DND-41 (cell line): ENCODE data around the gene RGPD3.
A peak's percentile ranks its signal among the peaks of the same experiment; 100 is the strongest.
"Not testable (repeated sequence)": the region's sequence is repeated elsewhere in the genome, so short reads cannot be mapped to it uniquely, and the experiment has no call there.

Experiments used
- ATAC-seq: fragments of 200-7000 bp; cut with Tn5 transposase; 3 replicates; pipeline ENCODE4 v1.9.1; 2021; ENCODE audit warnings: low read depth; ENCODE audit not compliant: insufficient read depth
- DNase-seq: peaks from one replicate; pipeline ENCODE4 v3.0.0-alpha.2; 2020
- H2AFZ ChIP-seq: 2 replicates; pipeline ENCODE4 v1.6.0; 2012; ENCODE audit warnings: low read depth, low read length
- H3K27ac ChIP-seq: 2 replicates; pipeline ENCODE4 v1.5.1; 2012; ENCODE audit warnings: low read length, inconsistent platforms
- H3K27me3 ChIP-seq: fragments of 200-600 bp; sonication (generic); 2 replicates; pipeline ENCODE4 v1.6.0; 2012; ENCODE audit warnings: low read length, mild to moderate bottlenecking, inconsistent platforms; ENCODE audit not compliant: insufficient read depth, poor library complexity
- H3K36me3 ChIP-seq: 2 replicates; pipeline ENCODE4 v1.5.1; 2012; ENCODE audit warnings: low read length, inconsistent platforms; ENCODE audit not compliant: insufficient read depth
- H3K4me1 ChIP-seq: 2 replicates; pipeline ENCODE4 v1.5.1; 2012; ENCODE audit warnings: mild to moderate bottlenecking, low read length; ENCODE audit not compliant: insufficient read depth
- H3K4me2 ChIP-seq: 2 replicates; pipeline ENCODE4 v1.6.0; 2012; ENCODE audit warnings: mild to moderate bottlenecking, moderate library complexity, low read length, inconsistent platforms; ENCODE audit not compliant: insufficient read depth
- H3K4me3 ChIP-seq, 2 experiments: fragments of 200-600 bp in 1 of 2; shearing (Covaris generic) in 1 of 2; 2 replicates each; pipeline ENCODE4 v1.5.1; 2012 to 2016; ENCODE audit warnings: inconsistent platforms in 2 of 2, low read length in 2 of 2, mild to moderate bottlenecking in 2 of 2, low read depth in 1 of 2, moderate library complexity in 1 of 2
- H3K79me2 ChIP-seq: 2 replicates; pipeline ENCODE4 v1.6.0; 2012; ENCODE audit warnings: low read length, inconsistent platforms; ENCODE audit not compliant: insufficient read depth
- H3K9ac ChIP-seq: 2 replicates; pipeline ENCODE4 v1.6.0; 2012; ENCODE audit warnings: low read depth, mild to moderate bottlenecking, inconsistent platforms, low read length, moderate library complexity
- H3K9me3 ChIP-seq: 2 replicates; pipeline ENCODE4 v1.5.1; 2012; ENCODE audit warnings: low read length, moderate library complexity, mild to moderate bottlenecking, inconsistent platforms; ENCODE audit not compliant: insufficient read depth, severe bottlenecking
- H4K20me1 ChIP-seq: 2 replicates; pipeline ENCODE4 v1.6.0; 2012; ENCODE audit warnings: low read length; ENCODE audit not compliant: insufficient read depth
- EZH2 ChIP-seq: IDR thresholded peaks from 3 replicates; pipeline ENCODE4 v1.6.1; 2012; ENCODE audit warnings: borderline replicate concordance, low read depth, mild to moderate bottlenecking, moderate library complexity, low read length, inconsistent platforms; ENCODE audit not compliant: severe bottlenecking
- TF ChIP-seq, protein P1 (sequence below): IDR thresholded peaks from 2 replicates; pipeline ENCODE4 v1.5.1; 2012; ENCODE audit warnings: borderline replicate concordance, low read length, moderate library complexity, mild to moderate bottlenecking; ENCODE audit not compliant: poor library complexity, severe bottlenecking; ENCODE audit errors: extremely low read depth

The RGPD3 gene

DNA sequence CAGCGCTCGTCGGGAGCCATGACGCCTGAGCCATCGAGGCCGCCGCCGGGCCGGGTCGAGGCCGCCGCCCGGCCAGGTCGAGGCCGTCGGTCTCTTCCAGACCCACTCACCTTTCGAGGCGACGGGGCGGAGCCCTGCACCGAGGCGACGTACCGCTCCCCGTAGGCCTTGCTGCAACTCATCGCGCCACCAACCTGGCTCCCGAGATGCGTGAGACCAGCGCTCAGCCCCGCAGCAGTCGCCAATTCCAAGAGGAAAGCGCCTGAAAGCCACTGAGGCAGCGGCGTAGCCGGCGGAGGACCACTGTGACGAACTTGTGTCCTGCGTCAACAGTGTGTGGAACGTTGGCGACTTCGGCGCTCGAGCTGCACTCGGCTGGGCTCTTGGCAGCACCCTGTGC, at the start of gene RGPD3:
TSS of gene RGPD3 (minus strand) at position 307 of the 400 bp plus-strand sequence. CDS start at position 182, 125 bp downstream.
- not testable (repeated sequence) for DNase-seq, ATAC-seq, H3K4me2 ChIP-seq, H3K9me3 ChIP-seq, H4K20me1 ChIP-seq, H3K79me2 ChIP-seq, H3K4me1 ChIP-seq, H2AFZ ChIP-seq, H3K9ac ChIP-seq, H3K27me3 ChIP-seq, H3K4me3 ChIP-seq, H3K36me3 ChIP-seq, H3K27ac ChIP-seq

DNA sequence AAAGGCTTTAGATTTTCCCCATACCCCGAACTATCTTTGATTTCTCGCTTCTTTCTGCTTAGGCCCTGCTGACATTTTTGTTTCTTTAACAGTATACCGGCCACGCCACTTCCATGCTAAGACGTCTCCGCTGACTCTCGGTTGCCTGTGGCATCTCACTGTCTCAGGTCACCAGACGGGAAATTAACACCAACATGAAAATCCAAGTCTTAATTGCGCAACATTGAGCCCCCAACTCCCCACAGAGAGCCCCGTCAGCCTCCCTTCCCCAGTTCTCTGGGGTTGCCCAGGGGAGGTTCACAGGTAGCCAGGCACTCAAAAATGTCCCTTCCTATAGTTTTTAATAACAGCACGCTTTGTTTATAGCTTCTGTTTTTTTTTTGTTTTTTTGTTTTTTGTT, 49.1 kb upstream of the RGPD3 start:
- Histone ChIP-seq H3K9me3 (no peaks in the 10 kb centered on the region), H3K27me3 (no peaks in the 10 kb centered on the region), H3K9ac (no peak overlapping the region), H3K4me2 (no peak overlapping the region), H3K4me1 (no peaks in the 10 kb centered on the region), H2AFZ (no peak overlapping the region), H4K20me1 (no peaks in the 10 kb centered on the region), H3K4me3 (no peak overlapping the region), H3K27ac (no peak overlapping the region), H3K79me2 (no peaks in the 10 kb centered on the region), H3K36me3 (no peaks in the 10 kb centered on the region)
- DNase-seq (no peak), ATAC-seq (no peak)
- TF ChIP-seq, protein P1, sequence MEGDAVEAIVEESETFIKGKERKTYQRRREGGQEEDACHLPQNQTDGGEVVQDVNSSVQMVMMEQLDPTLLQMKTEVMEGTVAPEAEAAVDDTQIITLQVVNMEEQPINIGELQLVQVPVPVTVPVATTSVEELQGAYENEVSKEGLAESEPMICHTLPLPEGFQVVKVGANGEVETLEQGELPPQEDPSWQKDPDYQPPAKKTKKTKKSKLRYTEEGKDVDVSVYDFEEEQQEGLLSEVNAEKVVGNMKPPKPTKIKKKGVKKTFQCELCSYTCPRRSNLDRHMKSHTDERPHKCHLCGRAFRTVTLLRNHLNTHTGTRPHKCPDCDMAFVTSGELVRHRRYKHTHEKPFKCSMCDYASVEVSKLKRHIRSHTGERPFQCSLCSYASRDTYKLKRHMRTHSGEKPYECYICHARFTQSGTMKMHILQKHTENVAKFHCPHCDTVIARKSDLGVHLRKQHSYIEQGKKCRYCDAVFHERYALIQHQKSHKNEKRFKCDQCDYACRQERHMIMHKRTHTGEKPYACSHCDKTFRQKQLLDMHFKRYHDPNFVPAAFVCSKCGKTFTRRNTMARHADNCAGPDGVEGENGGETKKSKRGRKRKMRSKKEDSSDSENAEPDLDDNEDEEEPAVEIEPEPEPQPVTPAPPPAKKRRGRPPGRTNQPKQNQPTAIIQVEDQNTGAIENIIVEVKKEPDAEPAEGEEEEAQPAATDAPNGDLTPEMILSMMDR: no peak
- TF ChIP-seq EZH2: no peak

- Histone ChIP-seq H3K9ac (no peak overlapping the region), H3K4me2 (no peak overlapping the region), H3K27me3 (no peaks in the 10 kb centered on the region), H3K4me1 (no peaks in the 10 kb centered on the region), H2AFZ (no peak overlapping the region), H3K36me3 (no peaks in the 10 kb centered on the region), H4K20me1 (no peaks in the 10 kb centered on the region), H3K9me3 (no peaks in the 10 kb centered on the region), H3K27ac (no peak overlapping the region), H3K79me2 (no peaks in the 10 kb centered on the region), H3K4me3 (no peak overlapping the region)
- TF ChIP-seq, protein P1: no peak
- TF ChIP-seq EZH2: no peak
- DNase-seq (no peak), ATAC-seq (no peak)
Observed at GRCh38 chr2:106516864-106517263, 48.7 kb upstream of the RGPD3 start.

DNA sequence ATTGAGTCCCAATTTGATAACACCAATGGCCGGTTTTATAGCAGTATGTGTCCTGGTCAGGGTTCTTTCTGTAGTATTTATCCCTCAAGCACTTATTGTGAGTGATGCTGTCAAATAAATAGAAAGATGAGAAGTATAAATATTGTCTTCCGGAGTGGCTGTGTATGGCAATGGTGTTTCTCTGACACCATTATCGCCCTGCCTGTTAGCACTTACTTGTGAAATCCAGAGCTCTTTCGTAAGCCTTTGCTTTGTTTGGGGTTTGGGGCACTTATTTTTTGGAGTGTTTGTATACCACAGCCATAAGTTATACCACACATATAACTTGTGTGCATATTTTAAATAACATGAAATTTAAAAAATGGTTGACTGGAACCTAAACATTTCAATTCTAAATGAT, 48.2 kb upstream of the RGPD3 start:
- no peak for ATAC-seq
- Histone ChIP-seq H3K9me3 (no peaks in the 10 kb centered on the region), H3K27ac (no peak overlapping the region), H3K79me2 (no peaks in the 10 kb centered on the region), H3K4me3 (no peak overlapping the region), H3K36me3 (no peaks in the 10 kb centered on the region), H4K20me1 (no peaks in the 10 kb centered on the region), H3K9ac (no peak overlapping the region), H3K27me3 (no peaks in the 10 kb centered on the region), H2AFZ (no peak overlapping the region), H3K4me1 (no peaks in the 10 kb centered on the region), H3K4me2 (no peak overlapping the region)
- no peak for TF ChIP-seq EZH2
- TF ChIP-seq, protein P1: no peak
- DNase-seq: no peak

- H2AFZ ChIP-seq, H4K20me1 ChIP-seq, H3K9me3 ChIP-seq, H3K9ac ChIP-seq, H3K4me2 ChIP-seq, ATAC-seq, H3K4me3 ChIP-seq, DNase-seq, H3K4me1 ChIP-seq, H3K79me2 ChIP-seq, H3K27ac ChIP-seq, H3K36me3 ChIP-seq, H3K27me3 ChIP-seq: not testable (repeated sequence)
Observed at GRCh38 chr2:106514827-106515226, 46.6 kb upstream of the RGPD3 start.

- not testable (repeated sequence) for H3K27ac ChIP-seq
- ATAC-seq: peak; percentile 62
Observed at GRCh38 chr2:106513391-106513790, 45.2 kb upstream of the RGPD3 start.

More at GRCh38 chr2:106513391-106513790, 45.2 kb upstream of the RGPD3 start:
- H3K9me3 ChIP-seq, H4K20me1 ChIP-seq, H3K36me3 ChIP-seq, H3K79me2 ChIP-seq, H2AFZ ChIP-seq, H3K4me3 ChIP-seq, H3K4me2 ChIP-seq, H3K9ac ChIP-seq, DNase-seq, H3K27me3 ChIP-seq, H3K4me1 ChIP-seq: not testable (repeated sequence)
